ENCODE measurements around the gene RADIL. TPM values are rescaled to one million over a fixed set of nuclear protein-coding genes. Genes with fewer than 3 reads are reported as not detected.

The RADIL gene
- total and polyA plus RNA-seq, 2 of the 13 experiments (the other 11 are each of a cell fraction or from before 2014, with no cell fraction given) = 0.05 to 0.09 TPM

DNA sequence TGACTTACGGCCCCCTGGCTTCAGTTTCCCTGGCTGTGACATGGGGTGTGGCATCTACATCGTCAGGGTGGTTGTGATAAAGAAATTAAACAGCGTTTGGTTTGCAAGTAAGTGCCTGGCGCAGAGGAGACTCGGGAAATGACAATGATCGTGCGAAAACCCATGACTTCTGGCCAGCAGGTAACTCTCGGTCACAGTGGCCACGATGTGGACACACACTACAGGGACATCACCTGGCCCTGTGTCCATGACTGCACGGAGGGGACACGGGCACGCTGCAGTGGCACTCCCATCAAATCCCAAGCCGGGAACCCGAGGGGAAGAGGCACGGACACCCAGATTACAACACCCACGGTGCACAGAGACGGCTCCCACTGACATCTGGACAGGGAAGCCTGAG, 50.3 kb downstream of the RADIL start:
- H3K4me3 ChIP-seq (replicated peaks in 1 of 3; ENCODE audit: insufficient read depth in 1 of 3, low read depth in 2 of 3, low read length in 3 of 3) = no peak overlapping the region
- no peak overlapping the region for H2AFZ ChIP-seq (ENCODE audit: low read length)
- H3K9ac ChIP-seq (ENCODE audit: insufficient read depth, low read depth, low read length) = no peak overlapping the region
- ChIA-PET CTCF (ENCODE audit: low intra/inter-chr PET ratio, low total read pairs) (no interaction called here), POLR2A (no interaction called here)
- TF ChIP-seq KDM5A (IDR thresholded peaks at IDR 0.05; ENCODE audit: borderline replicate concordance, low read length) (no peak), ZFAT (CRISPR knock-in tag; conservative IDR thresholded peaks at IDR 0.05) (no peak), MIXL1 (CRISPR knock-in tag; IDR thresholded peaks at IDR 0.05) (no peak), AHR (CRISPR knock-in tag; IDR thresholded peaks at IDR 0.05) (no peak), IKZF4 (CRISPR knock-in tag; IDR thresholded peaks at IDR 0.05; ENCODE audit: borderline replicate concordance, low read depth, not compliant biosample characterization) (no peak), NCOR1 (IDR thresholded peaks at IDR 0.05; ENCODE audit: borderline replicate concordance, low read length) (no peak)
- TF ChIP-seq, protein P1, sequence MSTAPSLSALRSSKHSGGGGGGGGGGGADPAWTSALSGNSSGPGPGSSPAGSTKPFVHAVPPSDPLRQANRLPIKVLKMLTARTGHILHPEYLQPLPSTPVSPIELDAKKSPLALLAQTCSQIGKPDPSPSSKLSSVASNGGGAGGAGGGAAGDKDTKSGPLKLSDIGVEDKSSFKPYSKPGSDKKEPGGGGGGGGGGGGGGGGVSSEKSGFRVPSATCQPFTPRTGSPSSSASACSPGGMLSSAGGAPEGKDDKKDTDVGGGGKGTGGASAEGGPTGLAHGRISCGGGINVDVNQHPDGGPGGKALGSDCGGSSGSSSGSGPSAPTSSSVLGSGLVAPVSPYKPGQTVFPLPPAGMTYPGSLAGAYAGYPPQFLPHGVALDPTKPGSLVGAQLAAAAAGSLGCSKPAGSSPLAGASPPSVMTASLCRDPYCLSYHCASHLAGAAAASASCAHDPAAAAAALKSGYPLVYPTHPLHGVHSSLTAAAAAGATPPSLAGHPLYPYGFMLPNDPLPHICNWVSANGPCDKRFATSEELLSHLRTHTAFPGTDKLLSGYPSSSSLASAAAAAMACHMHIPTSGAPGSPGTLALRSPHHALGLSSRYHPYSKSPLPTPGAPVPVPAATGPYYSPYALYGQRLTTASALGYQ (CRISPR knock-in tag; IDR thresholded peaks at IDR 0.05) = no peak
- no peak overlapping the region for H3K27ac ChIP-seq (ENCODE audit: extremely low read length, insufficient read depth, low read length)
- ATAC-seq (no peak), FAIRE-seq (no peak), DNase-seq (ENCODE audit: low spot score) (no peak)
- WGBS (ENCODE audit: low lambda C conversion rate) = 22% methylated on average over 11 of the region's 17 CpGs
- no peaks in the 10 kb centered on the region for H3K36me3 ChIP-seq (replicated peaks in 1 of 2; ENCODE audit: control insufficient read depth in 1 of 2, insufficient read depth in 2 of 2, low read length in 2 of 2)
- intact Hi-C loops (cut with micrococcal nuclease; ENCODE audit: unreplicated experiment) (no loop called here), in situ Hi-C loops (cut with HindIII; ENCODE audit: extremely low pct_ligation_motif_present, low pct_unique_long_range_greater_than_20kb) (loop anchor here (5.0 kb wide), 1 partner anchor 254 kb away; no protein-coding TSS in a partner anchor)
- H3K4me1 ChIP-seq (ENCODE audit: insufficient read depth, low read length) = peaks cover under 1% of the 10 kb centered on the region; the same call in 1 of the 2 replicates
- no TSS peak for BruUV-seq (replicated peaks)
- H4K20me1 ChIP-seq (ENCODE audit: insufficient read depth, low read length) = no peaks in the 10 kb centered on the region
- no peak overlapping the region for H3K4me2 ChIP-seq (ENCODE audit: low read depth, low read length)
- no peaks in the 10 kb centered on the region for H3K79me2 ChIP-seq (ENCODE audit: insufficient read depth, low read length)
- H3K27me3 ChIP-seq (ENCODE audit: control insufficient read depth in 1 of 2, insufficient read depth in 2 of 2, low read length in 2 of 2) = peaks cover 3 to 27% of the 10 kb centered on the region in 2 experiments; a peak in 4 of 5 replicates
- H3K9me3 ChIP-seq (ENCODE audit: low read length) = no peaks in the 10 kb centered on the region

DNA sequence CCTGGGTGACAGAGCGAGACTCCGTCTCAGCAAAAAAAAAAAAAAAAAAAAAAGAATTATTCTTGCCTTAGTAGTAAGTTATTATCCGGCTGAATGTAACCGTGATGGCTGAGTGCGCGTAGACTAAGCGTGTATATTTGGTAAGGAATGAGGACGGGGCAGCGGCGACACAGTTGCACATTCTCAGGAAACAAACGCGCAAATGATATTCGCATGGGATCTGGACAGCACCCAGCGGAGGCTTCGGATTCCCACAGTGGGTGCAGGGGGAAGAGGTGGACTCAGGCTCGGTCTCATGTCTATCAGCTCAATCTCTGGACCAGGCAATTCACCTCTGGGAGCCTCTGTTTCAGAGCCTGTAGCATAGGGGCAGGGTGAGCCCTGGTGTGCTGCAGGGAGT, 50.8 kb downstream of the RADIL start:
- ChIA-PET CTCF (ENCODE audit: low intra/inter-chr PET ratio, low total read pairs) (no interaction called here), POLR2A (no interaction called here)
- in situ Hi-C loops (cut with HindIII; ENCODE audit: extremely low pct_ligation_motif_present, low pct_unique_long_range_greater_than_20kb) (loop anchor here (5.0 kb wide), 1 partner anchor 255 kb away; no protein-coding TSS in a partner anchor), intact Hi-C loops (cut with micrococcal nuclease; ENCODE audit: unreplicated experiment) (no loop called here)
- 87% methylated on average over 15 of the region's 16 CpGs for WGBS (ENCODE audit: low lambda C conversion rate)
- Histone ChIP-seq H3K79me2 (ENCODE audit: insufficient read depth, low read length) (no peaks in the 10 kb centered on the region), H4K20me1 (ENCODE audit: insufficient read depth, low read length) (no peaks in the 10 kb centered on the region), H3K36me3 (replicated peaks in 1 of 2; ENCODE audit: control insufficient read depth in 1 of 2, insufficient read depth in 2 of 2, low read length in 2 of 2) (no peaks in the 10 kb centered on the region), H3K27ac (ENCODE audit: extremely low read length, insufficient read depth, low read length) (no peak overlapping the region), H3K9me3 (ENCODE audit: low read length) (no peaks in the 10 kb centered on the region), H3K27me3 (ENCODE audit: control insufficient read depth in 1 of 2, insufficient read depth in 2 of 2, low read length in 2 of 2) (peaks cover 3 to 25% of the 10 kb centered on the region in 2 experiments; a peak in 4 of 5 replicates), H3K9ac (ENCODE audit: insufficient read depth, low read depth, low read length) (no peak overlapping the region), H3K4me3 (replicated peaks in 1 of 3; ENCODE audit: insufficient read depth in 1 of 3, low read depth in 2 of 3, low read length in 3 of 3) (no peak overlapping the region), H3K4me2 (ENCODE audit: low read depth, low read length) (no peak overlapping the region), H2AFZ (ENCODE audit: low read length) (no peak overlapping the region), H3K4me1 (ENCODE audit: insufficient read depth, low read length) (no peaks in the 10 kb centered on the region)
- BruUV-seq (replicated peaks) = no TSS peak
- ATAC-seq (no peak), FAIRE-seq (no peak), DNase-seq (ENCODE audit: low spot score) (no peak)
- TF ChIP-seq MAFK (conservative IDR thresholded peaks at IDR 0.05 in 1 of 2, IDR thresholded peaks at IDR 0.05 in 1 of 2; ENCODE audit: low read length in 2 of 2) = no peak
- TF ChIP-seq ZNF614 (CRISPR knock-in tag; IDR thresholded peaks at IDR 0.05; ENCODE audit: borderline replicate concordance) = no peak
- TF ChIP-seq, protein P2, sequence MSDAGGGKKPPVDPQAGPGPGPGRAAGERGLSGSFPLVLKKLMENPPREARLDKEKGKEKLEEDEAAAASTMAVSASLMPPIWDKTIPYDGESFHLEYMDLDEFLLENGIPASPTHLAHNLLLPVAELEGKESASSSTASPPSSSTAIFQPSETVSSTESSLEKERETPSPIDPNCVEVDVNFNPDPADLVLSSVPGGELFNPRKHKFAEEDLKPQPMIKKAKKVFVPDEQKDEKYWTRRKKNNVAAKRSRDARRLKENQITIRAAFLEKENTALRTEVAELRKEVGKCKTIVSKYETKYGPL (CRISPR knock-in tag; IDR thresholded peaks at IDR 0.05) = no peak
- TF ChIP-seq, protein P3, sequence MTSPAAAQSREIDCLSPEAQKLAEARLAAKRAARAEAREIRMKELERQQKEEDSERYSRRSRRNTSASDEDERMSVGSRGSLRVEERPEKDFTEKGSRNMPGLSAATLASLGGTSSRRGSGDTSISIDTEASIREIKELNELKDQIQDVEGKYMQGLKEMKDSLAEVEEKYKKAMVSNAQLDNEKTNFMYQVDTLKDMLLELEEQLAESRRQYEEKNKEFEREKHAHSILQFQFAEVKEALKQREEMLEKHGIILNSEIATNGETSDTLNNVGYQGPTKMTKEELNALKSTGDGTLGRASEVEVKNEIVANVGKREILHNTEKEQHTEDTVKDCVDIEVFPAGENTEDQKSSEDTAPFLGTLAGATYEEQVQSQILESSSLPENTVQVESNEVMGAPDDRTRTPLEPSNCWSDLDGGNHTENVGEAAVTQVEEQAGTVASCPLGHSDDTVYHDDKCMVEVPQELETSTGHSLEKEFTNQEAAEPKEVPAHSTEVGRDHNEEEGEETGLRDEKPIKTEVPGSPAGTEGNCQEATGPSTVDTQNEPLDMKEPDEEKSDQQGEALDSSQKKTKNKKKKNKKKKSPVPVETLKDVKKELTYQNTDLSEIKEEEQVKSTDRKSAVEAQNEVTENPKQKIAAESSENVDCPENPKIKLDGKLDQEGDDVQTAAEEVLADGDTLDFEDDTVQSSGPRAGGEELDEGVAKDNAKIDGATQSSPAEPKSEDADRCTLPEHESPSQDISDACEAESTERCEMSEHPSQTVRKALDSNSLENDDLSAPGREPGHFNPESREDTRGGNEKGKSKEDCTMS (CRISPR knock-in tag; conservative IDR thresholded peaks at IDR 0.05) = no peak
- TF ChIP-seq CBX5 (CRISPR knock-in tag; IDR thresholded peaks at IDR 0.05; ENCODE audit: borderline replicate concordance) = no peak
- no peak for TF ChIP-seq FOXK1 (CRISPR knock-in tag; IDR thresholded peaks at IDR 0.05; ENCODE audit: borderline replicate concordance, low read depth)
- TF ChIP-seq CCDC6 (CRISPR knock-in tag; IDR thresholded peaks at IDR 0.05) = no peak
- TF ChIP-seq KAT2B (IDR thresholded peaks at IDR 0.05; ENCODE audit: borderline replicate concordance, low read depth, low read length) = no peak
